ENCODE results near the gene ADARB2. TPM values are rescaled to one million over a fixed set of nuclear protein-coding genes. Genes with fewer than 3 reads are reported as not detected.
"Not testable (repeated sequence)": the region's sequence is repeated elsewhere in the genome, so short reads cannot be mapped to it uniquely, and the experiment has no call there.

ADARB2 gene
- total RNA-seq, 4 donors from 2014 or later = 2.0 to 9.9 (median 5.1) TPM

DNA sequence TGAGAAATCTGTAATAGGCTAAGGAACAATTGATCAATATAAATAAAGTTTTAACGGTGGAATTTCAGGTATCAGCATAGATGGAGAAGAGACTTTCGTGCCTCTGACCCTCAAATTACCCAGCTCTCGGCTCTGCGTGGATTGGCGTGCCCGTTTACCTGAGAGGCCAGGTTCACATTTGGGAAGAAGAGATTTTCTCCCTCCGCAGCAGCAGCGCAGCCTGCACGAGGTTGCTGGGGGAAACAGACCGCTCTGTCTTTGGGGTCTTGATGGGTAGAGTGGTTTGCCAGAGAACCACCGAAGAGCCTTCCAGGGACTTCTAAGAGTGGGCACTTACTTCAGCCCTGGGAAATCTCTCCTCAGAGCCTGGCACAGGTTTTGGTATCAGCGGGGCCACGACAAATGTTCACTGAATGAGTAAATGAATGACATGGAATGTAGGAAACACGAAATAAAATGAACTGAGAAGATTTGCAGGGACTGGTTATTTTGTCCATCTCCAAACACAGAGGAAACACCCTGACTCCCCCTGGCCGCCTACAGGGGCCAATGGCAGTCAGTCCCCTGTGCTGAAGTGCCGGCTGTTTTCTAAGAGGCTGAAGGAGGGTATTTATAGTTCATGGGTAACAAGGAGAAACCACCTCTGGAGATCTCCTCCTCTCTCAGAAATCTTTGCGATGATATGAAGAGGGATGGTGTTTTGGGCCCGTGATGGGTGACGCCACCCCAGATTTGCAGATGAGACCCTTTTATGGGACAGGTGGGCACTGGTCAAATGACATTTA lies 338.5 kb downstream of the ADARB2 start:
- TF ChIP-seq POLR2A (IDR thresholded peaks at IDR 0.05) = no peak
- TF ChIP-seq, protein P1, sequence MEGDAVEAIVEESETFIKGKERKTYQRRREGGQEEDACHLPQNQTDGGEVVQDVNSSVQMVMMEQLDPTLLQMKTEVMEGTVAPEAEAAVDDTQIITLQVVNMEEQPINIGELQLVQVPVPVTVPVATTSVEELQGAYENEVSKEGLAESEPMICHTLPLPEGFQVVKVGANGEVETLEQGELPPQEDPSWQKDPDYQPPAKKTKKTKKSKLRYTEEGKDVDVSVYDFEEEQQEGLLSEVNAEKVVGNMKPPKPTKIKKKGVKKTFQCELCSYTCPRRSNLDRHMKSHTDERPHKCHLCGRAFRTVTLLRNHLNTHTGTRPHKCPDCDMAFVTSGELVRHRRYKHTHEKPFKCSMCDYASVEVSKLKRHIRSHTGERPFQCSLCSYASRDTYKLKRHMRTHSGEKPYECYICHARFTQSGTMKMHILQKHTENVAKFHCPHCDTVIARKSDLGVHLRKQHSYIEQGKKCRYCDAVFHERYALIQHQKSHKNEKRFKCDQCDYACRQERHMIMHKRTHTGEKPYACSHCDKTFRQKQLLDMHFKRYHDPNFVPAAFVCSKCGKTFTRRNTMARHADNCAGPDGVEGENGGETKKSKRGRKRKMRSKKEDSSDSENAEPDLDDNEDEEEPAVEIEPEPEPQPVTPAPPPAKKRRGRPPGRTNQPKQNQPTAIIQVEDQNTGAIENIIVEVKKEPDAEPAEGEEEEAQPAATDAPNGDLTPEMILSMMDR (IDR thresholded peaks at IDR 0.05) = no peak
- no peak overlapping the region for H3K4me3 ChIP-seq
- no peaks in the 10 kb centered on the region for H3K9me3 ChIP-seq

DNA sequence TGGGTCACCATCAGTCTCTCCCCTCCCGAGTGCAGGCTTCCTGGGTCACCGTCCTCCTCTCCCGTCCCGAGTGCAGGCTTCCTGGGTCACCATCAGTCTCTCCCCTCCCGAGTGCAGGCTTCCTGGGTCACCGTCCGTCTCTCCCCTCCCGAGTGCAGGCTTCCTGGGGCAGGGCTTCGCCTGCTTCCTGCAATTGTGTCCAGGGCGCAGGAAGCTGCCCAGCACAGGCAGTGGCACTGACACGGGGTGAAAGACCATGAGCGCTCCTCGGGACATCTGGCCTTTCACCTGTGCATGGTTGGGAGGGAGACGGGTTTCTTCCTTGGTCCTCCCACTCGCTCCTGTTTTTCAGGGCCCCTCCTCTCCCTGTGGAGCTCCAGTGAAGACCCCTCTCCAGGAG lies 339.2 kb downstream of the ADARB2 start:
- not testable (repeated sequence) for H3K4me1 ChIP-seq, H3K27me3 ChIP-seq, H3K4me3 ChIP-seq, H3K9me3 ChIP-seq, H3K27ac ChIP-seq, H3K36me3 ChIP-seq
- DNase-seq = peak in 1 of 3 donors; percentile 21

More for the DNA sequence above, 338.5 kb downstream of the ADARB2 start:
- no peaks in the 10 kb centered on the region for H3K4me1 ChIP-seq
- H3K36me3 ChIP-seq = no peaks in the 10 kb centered on the region
- H3K27ac ChIP-seq = no peak overlapping the region
- DNase-seq = peak in 2 of 3 donors; percentile 8 to 21
- H3K27me3 ChIP-seq = no peaks in the 10 kb centered on the region

DNA sequence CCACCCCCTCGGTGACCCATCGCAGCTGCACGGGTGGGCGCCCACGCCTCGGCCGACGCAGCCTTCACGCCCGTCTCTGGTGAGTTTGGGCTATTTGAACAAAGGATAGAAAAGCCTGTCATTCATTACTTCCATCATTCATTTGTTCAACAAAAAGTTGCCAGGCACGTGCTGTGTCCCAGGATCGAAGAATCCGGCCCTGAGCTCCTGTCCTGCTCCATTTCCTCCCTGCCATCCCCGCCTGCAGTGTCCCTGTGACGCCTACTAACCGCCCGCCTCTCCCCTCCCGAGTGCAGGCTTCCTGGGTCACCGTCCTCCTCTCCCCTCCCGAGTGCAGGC lies 341.1 kb downstream of the ADARB2 start:
- TF ChIP-seq, protein P1 (IDR thresholded peaks at IDR 0.05) = no peak
- no peak for TF ChIP-seq POLR2A (IDR thresholded peaks at IDR 0.05)
- no peaks in the 10 kb centered on the region for H3K9me3 ChIP-seq
- no peaks in the 10 kb centered on the region for H3K36me3 ChIP-seq
- H3K27ac ChIP-seq = no peak overlapping the region
- no peaks in the 10 kb centered on the region for H3K27me3 ChIP-seq
- H3K4me3 ChIP-seq = no peak overlapping the region
- no peaks in the 10 kb centered on the region for H3K4me1 ChIP-seq
- DNase-seq = peak in 1 of 3 donors; percentile 17

DNA sequence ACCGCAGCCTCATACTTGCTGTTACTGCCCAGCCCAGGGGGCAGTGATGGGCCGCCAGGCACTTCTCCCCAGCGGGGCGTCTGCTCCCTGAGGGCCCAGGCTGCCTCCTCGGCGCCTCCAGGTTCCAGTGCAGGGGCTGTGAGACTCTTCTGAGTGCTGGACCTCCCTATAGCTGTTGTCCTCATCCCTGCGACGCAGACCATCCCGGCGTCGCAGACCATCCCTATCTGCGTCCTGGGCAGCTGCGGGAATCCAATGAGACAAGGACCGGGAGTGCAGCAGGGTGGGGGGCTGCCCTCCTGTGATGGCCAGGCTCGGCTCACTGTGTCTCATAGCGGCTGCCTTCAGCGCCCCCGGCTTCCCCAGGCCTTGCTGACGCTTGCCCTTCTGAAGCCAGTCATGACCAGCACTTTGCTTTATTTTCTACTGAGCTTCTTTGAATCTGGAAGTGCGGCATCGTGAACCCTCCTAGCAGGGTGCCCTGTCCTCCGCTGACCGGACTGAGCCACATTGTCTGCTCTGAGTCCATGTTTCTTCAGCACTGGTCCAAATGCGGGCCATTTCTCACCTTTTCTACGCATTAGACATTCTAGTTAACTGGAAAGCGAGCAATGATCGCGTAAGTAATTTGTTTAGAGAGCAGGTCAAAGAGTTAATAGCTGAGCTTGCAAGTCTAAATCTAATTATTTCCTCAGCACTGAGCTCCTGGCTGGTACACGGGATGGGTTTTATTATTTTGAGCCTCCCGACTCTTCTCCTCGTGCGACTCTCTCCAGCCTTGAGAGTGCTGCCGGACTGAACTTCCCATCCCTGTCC lies 341.6 kb downstream of the ADARB2 start:
- Histone ChIP-seq H3K27me3 (no peaks in the 10 kb centered on the region), H3K4me1 (no peaks in the 10 kb centered on the region), H3K27ac (no peak overlapping the region), H3K9me3 (no peaks in the 10 kb centered on the region), H3K4me3 (no peak overlapping the region), H3K36me3 (no peaks in the 10 kb centered on the region)
- no peak for DNase-seq
- TF ChIP-seq POLR2A (IDR thresholded peaks at IDR 0.05) = no peak
- TF ChIP-seq, protein P1 (IDR thresholded peaks at IDR 0.05) = no peak

DNA sequence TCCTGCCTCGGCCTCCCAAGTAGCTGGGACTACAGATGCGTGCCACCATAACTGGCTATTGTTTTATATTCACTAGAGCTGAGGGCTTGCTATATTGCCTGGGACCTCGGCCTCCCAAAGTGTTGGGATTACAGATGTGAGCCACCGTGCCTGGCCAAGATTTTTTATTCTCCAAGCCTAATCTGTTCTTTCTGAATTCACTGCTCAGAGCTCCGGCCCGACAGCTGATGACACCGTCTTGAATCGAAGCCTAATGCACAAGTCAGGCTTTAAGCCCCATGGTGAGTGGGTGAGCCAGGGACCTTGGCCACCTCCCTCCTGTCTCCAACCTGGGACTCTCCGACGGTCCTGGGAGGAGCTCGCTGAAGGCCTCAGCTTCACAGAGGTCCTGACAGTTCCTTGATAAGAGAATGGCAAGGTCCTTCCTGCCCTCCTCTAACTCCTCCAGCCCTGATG lies 342.3 kb downstream of the ADARB2 start:
- DNase-seq = no peak
- Histone ChIP-seq H3K4me3 (no peak overlapping the region), H3K27me3 (no peaks in the 10 kb centered on the region), H3K4me1 (no peaks in the 10 kb centered on the region), H3K9me3 (no peaks in the 10 kb centered on the region), H3K27ac (no peak overlapping the region), H3K36me3 (no peaks in the 10 kb centered on the region)
- TF ChIP-seq, protein P1 (IDR thresholded peaks at IDR 0.05) = no peak
- no peak for TF ChIP-seq POLR2A (IDR thresholded peaks at IDR 0.05)

All from Peyer's patch (tissue), 4 donors.